Epithelial cell of esophagus (primary cell): ENCODE measurements around the gene FBXO47.
"Not testable (repeated sequence)": the region's sequence is repeated elsewhere in the genome, so short reads cannot be mapped to it uniquely, and the experiment has no call there.

Source experiments
- DNase-seq: peaks from one replicate; pipeline ENCODE4 v3.0.0; 2010; ENCODE audit warnings: low read depth
- H3K4me3 ChIP-seq: 2 replicates; pipeline ENCODE4 v1.5.1; 2011; ENCODE audit warnings: mild to moderate bottlenecking, low read length, control low read depth
- TF ChIP-seq, protein P1 (sequence below): IDR thresholded peaks from 2 replicates; pipeline ENCODE4 v1.5.1; 2011; ENCODE audit warnings: low read depth, mild to moderate bottlenecking, low read length, control low read depth, inconsistent platforms; ENCODE audit not compliant: insufficient read depth; ENCODE audit errors: missing control alignments

FBXO47 gene

DNA sequence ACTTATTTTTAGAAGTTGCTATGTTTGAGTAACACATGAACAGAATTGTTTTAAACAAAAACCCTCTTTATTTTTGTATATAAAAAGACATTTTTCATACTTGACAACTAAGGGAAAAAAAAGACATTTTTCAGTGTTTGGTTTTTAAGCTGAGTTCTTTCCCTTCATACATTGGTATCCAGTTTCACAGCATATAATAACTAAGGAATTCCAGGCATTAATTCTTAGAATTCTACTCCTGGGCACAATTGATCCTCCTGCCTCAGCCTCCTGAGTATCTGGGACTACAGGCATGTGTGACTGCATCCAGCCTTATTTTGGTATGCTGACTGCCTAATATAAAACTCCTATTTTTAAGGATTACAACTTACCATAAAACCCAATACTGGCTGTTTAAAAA is 8.4 kb downstream of the FBXO47 start:
- no peak for DNase-seq
- TF ChIP-seq, protein P1, sequence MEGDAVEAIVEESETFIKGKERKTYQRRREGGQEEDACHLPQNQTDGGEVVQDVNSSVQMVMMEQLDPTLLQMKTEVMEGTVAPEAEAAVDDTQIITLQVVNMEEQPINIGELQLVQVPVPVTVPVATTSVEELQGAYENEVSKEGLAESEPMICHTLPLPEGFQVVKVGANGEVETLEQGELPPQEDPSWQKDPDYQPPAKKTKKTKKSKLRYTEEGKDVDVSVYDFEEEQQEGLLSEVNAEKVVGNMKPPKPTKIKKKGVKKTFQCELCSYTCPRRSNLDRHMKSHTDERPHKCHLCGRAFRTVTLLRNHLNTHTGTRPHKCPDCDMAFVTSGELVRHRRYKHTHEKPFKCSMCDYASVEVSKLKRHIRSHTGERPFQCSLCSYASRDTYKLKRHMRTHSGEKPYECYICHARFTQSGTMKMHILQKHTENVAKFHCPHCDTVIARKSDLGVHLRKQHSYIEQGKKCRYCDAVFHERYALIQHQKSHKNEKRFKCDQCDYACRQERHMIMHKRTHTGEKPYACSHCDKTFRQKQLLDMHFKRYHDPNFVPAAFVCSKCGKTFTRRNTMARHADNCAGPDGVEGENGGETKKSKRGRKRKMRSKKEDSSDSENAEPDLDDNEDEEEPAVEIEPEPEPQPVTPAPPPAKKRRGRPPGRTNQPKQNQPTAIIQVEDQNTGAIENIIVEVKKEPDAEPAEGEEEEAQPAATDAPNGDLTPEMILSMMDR = no peak
- no peak overlapping the region for H3K4me3 ChIP-seq

DNA sequence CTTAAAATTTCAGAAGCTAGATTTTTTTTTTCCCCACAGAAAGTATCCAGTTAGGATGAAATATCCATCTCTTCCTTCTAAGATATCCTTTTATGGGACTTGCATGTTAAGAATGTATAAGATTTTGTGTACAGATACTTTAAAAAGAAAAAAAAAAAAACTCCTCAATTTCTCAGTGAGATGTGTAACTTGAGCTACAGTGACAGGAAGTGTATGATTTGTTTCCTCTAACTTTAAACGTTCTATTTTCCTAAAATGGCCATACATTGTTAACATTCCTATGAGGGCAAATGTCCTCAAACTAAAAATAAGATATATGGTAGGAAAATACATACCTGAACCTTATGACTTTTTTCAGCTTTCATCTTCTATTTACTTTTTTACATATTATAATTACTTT is 8.9 kb downstream of the FBXO47 start:
- TF ChIP-seq, protein P1 = no peak
- H3K4me3 ChIP-seq = no peak overlapping the region
- DNase-seq = no peak

DNA sequence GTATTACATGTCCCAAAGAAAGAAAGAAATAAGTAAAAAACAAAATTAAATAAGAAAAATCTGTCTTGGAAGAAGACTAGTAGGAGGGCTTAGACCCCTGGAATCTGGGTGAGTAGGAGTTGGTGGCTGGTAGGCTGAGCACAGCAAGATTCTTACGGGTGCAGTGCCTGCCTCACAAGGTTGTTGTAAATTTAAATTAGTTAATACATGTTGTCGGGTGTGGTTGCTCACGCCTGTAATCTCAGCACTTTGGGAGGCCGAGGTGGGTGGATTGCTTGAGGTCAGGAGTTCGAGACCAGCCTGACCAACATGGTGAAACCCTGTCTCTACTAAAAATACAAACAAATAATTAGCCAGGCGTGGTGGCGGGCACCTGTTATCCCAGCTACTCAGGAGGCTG is 13.4 kb downstream of the FBXO47 start:
- not testable (repeated sequence) for DNase-seq, H3K4me3 ChIP-seq

DNA sequence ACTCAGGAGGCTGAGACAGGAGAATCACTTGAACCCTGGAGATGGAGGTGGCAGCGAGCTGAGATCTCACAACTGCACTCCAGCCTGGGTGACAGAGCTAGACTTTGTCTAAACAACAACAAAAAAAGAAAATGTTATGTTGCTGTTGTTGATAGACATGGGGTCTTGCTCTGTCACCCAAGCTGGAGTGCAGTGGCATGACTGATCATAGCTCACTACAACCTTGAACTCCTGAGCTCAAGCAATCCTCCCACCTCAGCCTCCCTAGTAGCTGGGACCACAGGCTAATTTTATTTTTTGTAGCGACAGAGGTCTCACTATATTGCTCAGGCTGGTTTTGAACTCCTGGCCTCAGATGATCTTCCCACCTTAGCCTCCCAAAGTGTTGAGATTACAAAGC is 20.0 kb downstream of the FBXO47 start:
- no peak for DNase-seq
- TF ChIP-seq, protein P1 = no peak
- no peak overlapping the region for H3K4me3 ChIP-seq

DNA sequence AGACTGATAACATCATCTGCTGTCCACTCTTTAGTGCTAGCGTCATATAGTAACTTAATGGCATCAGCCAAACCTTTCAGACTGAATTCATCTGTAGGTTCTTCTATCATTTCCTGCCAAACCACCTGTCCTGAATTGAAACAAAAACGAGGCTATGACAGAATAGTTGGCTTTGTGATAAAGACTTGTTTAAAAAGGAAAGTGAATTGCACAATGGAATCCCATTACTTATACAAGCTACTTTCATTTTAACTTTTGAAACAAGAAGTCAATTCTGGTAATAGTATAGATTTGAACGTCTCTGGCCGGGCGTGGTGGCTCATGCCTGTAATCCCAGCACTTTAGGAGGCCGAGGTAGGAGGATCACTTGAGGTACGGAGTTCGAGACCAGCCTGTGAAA is 23.6 kb downstream of the FBXO47 start:
- TF ChIP-seq, protein P1 = no peak
- H3K4me3 ChIP-seq = no peak overlapping the region
- peak; percentile 13 for DNase-seq

DNA sequence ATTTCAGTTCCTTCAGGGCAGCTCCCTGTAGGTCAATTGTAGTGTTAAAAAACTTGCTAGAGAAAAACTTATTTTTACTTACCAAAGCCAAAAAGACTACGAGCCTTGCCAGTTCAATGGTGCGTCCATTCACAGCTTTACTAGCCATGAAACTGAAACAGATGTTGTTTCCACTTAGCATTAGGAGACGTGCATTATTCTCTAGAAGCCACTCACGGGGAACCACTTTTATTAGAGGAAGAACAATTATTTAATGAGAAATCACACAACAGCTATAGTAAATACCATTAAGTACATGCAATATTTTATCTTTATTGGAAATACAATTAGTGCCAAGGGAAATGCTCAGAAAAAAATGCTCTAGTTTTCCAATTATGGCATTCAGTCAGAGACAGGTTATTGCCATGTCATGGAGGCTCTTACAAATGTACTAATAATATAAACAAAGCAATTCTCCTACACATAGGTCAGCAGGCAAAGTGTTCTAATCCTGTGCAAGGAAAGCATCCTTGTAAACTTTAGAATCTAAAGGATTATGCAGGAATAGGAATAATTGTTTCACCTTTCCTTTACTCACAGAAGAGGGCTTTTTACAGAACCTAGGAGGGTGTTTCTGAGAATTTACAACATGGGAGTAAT is 24.4 kb downstream of the FBXO47 start:
- no peak for DNase-seq
- TF ChIP-seq, protein P1 = no peak
- no peak overlapping the region for H3K4me3 ChIP-seq

DNA sequence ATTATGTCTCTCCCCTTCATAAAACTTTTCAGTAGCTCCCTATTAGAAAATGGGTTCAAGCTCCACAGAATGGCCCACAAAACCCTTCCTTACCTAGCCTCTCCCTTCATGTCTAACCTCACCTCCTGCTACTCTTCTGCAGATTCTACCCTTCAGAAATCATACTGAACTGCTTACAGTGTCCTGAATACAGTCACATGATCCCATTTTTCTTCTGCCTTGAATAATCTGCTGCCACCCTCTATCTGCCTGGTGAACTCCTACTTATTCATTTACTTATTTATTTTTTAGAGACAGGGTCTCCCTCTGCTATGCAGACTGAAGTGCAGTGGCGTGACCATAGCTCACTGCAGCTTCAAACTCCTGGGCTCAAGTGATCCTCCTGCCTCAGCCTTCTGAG is 26.8 kb downstream of the FBXO47 start:
- no peak for DNase-seq
- TF ChIP-seq, protein P1 = no peak
- no peak overlapping the region for H3K4me3 ChIP-seq
